GM19238 (cell line): ENCODE measurements around the gene KIZ.

Experiments used
- DNase-seq: peaks from one replicate; pipeline ENCODE4 v3.0.0; 2011; ENCODE audit warnings: low spot score; ENCODE audit not compliant: insufficient read length

KIZ gene

GRCh38 chr20:21177767-21178166, 51.9 kb downstream of the KIZ start:
- no peak for DNase-seq

- DNase-seq: no peak
Measured at GRCh38 chr20:21179757-21180156, 53.9 kb downstream of the KIZ start.

GRCh38 chr20:21180248-21180647, 54.4 kb downstream of the KIZ start:
- no peak for DNase-seq

GRCh38 chr20:21181028-21181427, 55.1 kb downstream of the KIZ start:
- no peak for DNase-seq

- no peak for DNase-seq
Measured at GRCh38 chr20:21182832-21183563, 57.1 kb downstream of the KIZ start.

- DNase-seq: no peak
Measured at GRCh38 chr20:21183722-21184121, 57.8 kb downstream of the KIZ start.

GRCh38 chr20:21184819-21185218, 58.9 kb downstream of the KIZ start:
- DNase-seq: no peak

- no peak for DNase-seq
Measured at GRCh38 chr20:21185849-21186248, 60.0 kb downstream of the KIZ start.

GRCh38 chr20:21189761-21190523, 64.1 kb downstream of the KIZ start:
- DNase-seq: no peak

GRCh38 chr20:21190869-21191268, 65.0 kb downstream of the KIZ start:
- DNase-seq: no peak

- DNase-seq: no peak
Measured at GRCh38 chr20:21191839-21192238, 66.0 kb downstream of the KIZ start.

- DNase-seq: no peak
Measured at GRCh38 chr20:21202259-21202658, 76.4 kb downstream of the KIZ start.

- DNase-seq: no peak
Measured at GRCh38 chr20:21203088-21203656, 77.3 kb downstream of the KIZ start.

GRCh38 chr20:21206584-21206983, 80.7 kb downstream of the KIZ start:
- no peak for DNase-seq

GRCh38 chr20:21208999-21209398, 83.1 kb downstream of the KIZ start:
- no peak for DNase-seq

- no peak for DNase-seq
Measured at GRCh38 chr20:21209668-21210067, 83.8 kb downstream of the KIZ start.

GRCh38 chr20:21213691-21214090, 87.8 kb downstream of the KIZ start:
- no peak for DNase-seq

GRCh38 chr20:21214431-21214830, 88.5 kb downstream of the KIZ start:
- no peak for DNase-seq

GRCh38 chr20:21219686-21220085, 93.8 kb downstream of the KIZ start:
- DNase-seq: no peak

- no peak for DNase-seq
Measured at GRCh38 chr20:21224217-21224616, 98.3 kb downstream of the KIZ start.

- DNase-seq: no peak
Measured at GRCh38 chr20:21225215-21225947, 99.5 kb downstream of the KIZ start.

GRCh38 chr20:21228511-21228910, 102.6 kb downstream of the KIZ start:
- DNase-seq: peak; percentile 13
